SU-DHL-6 (cell line): Measurements from ENCODE around the gene PTPRG.

ENCODE experiments used
- H2AFZ ChIP-seq: fragments of 200-600 bp; sonication (generic); 2 replicates; pipeline ENCODE4 v1.6.1; 2014; ENCODE audit warnings: low read depth, mild to moderate bottlenecking, moderate library complexity, mixed read lengths, antibody characterized with exemption, low read length; ENCODE audit not compliant: severe bottlenecking
- H3F3A ChIP-seq: fragments of 200-600 bp; shearing (Covaris generic); 2 replicates; pipeline ENCODE4 v1.6.0; 2016; ENCODE audit warnings: antibody characterized with exemption, mild to moderate bottlenecking; ENCODE audit not compliant: insufficient read depth
- H3K27ac ChIP-seq: fragments of 200-600 bp; sonication (generic); 2 replicates; pipeline ENCODE4 v1.5.1; 2016; ENCODE audit warnings: low read depth, mild to moderate bottlenecking, low read length, moderate library complexity, mixed read lengths
- H3K27me3 ChIP-seq: fragments of 200-600 bp; sonication (generic), shearing (Covaris generic); 2 replicates; pipeline ENCODE4 v1.6.0; 2014; ENCODE audit warnings: mild to moderate bottlenecking, low read length
- H3K36me3 ChIP-seq: fragments of 200-600 bp; sonication (generic); 2 replicates; pipeline ENCODE4 v1.6.1; 2014; ENCODE audit warnings: mild to moderate bottlenecking, low read length, mixed read lengths
- H3K4me2 ChIP-seq: fragments of 300-600, 200-600 bp; shearing (Covaris generic), sonication (generic); 2 replicates; pipeline ENCODE4 v1.6.0; 2014; ENCODE audit warnings: low read length, low read depth, mild to moderate bottlenecking; ENCODE audit not compliant: poor library complexity, severe bottlenecking
- H3K4me3 ChIP-seq: fragments of 200-600 bp; sonication (generic); 2 replicates; pipeline ENCODE4 v1.5.1; 2014; ENCODE audit warnings: antibody characterized with exemption, low read length, mild to moderate bottlenecking, mixed read lengths; ENCODE audit not compliant: insufficient read depth, poor library complexity, severe bottlenecking
- H3K79me2 ChIP-seq: fragments of 200-600 bp; sonication (generic); 2 replicates; pipeline ENCODE4 v1.6.1; 2014; ENCODE audit warnings: mild to moderate bottlenecking, low read length, moderate library complexity; ENCODE audit not compliant: insufficient read depth
- H3K9ac ChIP-seq: fragments of 200-600 bp; sonication (generic); 2 replicates; pipeline ENCODE4 v1.7.0; 2014; ENCODE audit warnings: mild to moderate bottlenecking, low read length
- H3K9me2 ChIP-seq: fragments of 200-600 bp; sonication (generic); replicated peaks from 2 replicates; pipeline ENCODE4 v1.6.1; 2014; ENCODE audit warnings: low read length; ENCODE audit not compliant: insufficient read depth
- H3K9me3 ChIP-seq: fragments of 200-600 bp; sonication (generic); 2 replicates; pipeline ENCODE4 v1.6.1; 2014; ENCODE audit warnings: low read length, mixed read lengths; ENCODE audit not compliant: insufficient read depth
- H4K20me1 ChIP-seq: fragments of 200-600 bp; sonication (generic); 2 replicates; pipeline ENCODE4 v1.6.1; 2014; ENCODE audit warnings: low read depth, mild to moderate bottlenecking, antibody characterized with exemption, low read length, moderate library complexity, mixed read lengths
- CTCF ChIP-seq: fragments of 200-600 bp; sonication (generic); IDR thresholded peaks from one replicate; pipeline ENCODE4 v1.5.1; 2017; ENCODE audit warnings: antibody characterized with exemption, mild to moderate bottlenecking, low read length, moderate library complexity; ENCODE audit not compliant: insufficient read depth, poor library complexity, severe bottlenecking
- EZH2phosphoT487 ChIP-seq: fragments of 200-600 bp; sonication (generic), shearing (Covaris generic); conservative IDR thresholded peaks from 2 replicates; pipeline ENCODE4 v1.6.1; 2018; ENCODE audit warnings: mild to moderate bottlenecking, antibody characterized with exemption, low read length, moderate library complexity, mixed read lengths

PTPRG gene

GRCh38 chr3:61847784-61848462 is 286.6 kb downstream of the PTPRG start:
- Histone ChIP-seq H3K9me3 (no peaks in the 10 kb centered on the region), H2AFZ (no peak overlapping the region), H3K9me2 (no peaks in the 10 kb centered on the region), H3K36me3 (no peaks in the 10 kb centered on the region), H3K27me3 (no peaks in the 10 kb centered on the region), H4K20me1 (no peaks in the 10 kb centered on the region), H3K27ac (no peak overlapping the region), H3K4me3 (no peak overlapping the region), H3F3A (no peaks in the 10 kb centered on the region), H3K79me2 (no peaks in the 10 kb centered on the region), H3K9ac (no peak overlapping the region), H3K4me2 (no peak overlapping the region)
- TF ChIP-seq EZH2phosphoT487 (no peak), CTCF (no peak)

DNA sequence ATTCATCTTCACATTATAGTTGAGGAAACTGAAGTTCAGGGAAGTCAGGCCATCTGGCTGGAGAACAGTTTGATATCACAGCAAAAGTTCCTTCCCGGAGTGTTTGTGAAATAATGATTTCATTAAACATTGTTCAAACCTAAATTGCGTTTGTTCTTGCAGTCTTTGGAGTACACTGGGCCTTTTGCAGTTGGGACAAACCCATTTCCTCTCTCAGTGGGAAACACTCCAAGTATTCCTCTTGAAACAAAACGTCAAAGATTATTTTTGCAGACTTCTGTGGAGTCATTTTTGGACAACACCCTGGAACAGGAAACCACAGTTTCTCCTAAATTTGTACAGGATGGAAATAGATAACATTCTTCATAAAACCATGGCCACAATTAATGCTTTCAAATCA is 287.5 kb downstream of the PTPRG start:
- Histone ChIP-seq H3F3A (no peaks in the 10 kb centered on the region), H3K4me3 (no peak overlapping the region), H3K27me3 (no peaks in the 10 kb centered on the region), H3K9me3 (no peaks in the 10 kb centered on the region), H3K9me2 (no peaks in the 10 kb centered on the region), H2AFZ (no peak overlapping the region), H4K20me1 (no peaks in the 10 kb centered on the region), H3K36me3 (no peaks in the 10 kb centered on the region), H3K79me2 (no peaks in the 10 kb centered on the region), H3K9ac (no peak overlapping the region), H3K27ac (no peak overlapping the region), H3K4me2 (no peak overlapping the region)
- TF ChIP-seq EZH2phosphoT487 (no peak), CTCF (no peak)

GRCh38 chr3:61853912-61854311 is 292.5 kb downstream of the PTPRG start:
- Histone ChIP-seq H3K36me3 (no peaks in the 10 kb centered on the region), H3K79me2 (no peaks in the 10 kb centered on the region), H3K4me2 (no peak overlapping the region)

More at GRCh38 chr3:61853912-61854311, 292.5 kb downstream of the PTPRG start:
- no peaks in the 10 kb centered on the region for H4K20me1 ChIP-seq
- no peak overlapping the region for H2AFZ ChIP-seq
- no peaks in the 10 kb centered on the region for H3K9me2 ChIP-seq
- no peak overlapping the region for H3K4me3 ChIP-seq
- H3K27me3 ChIP-seq: no peaks in the 10 kb centered on the region
- no peak for TF ChIP-seq CTCF
- no peak overlapping the region for H3K9ac ChIP-seq
- H3F3A ChIP-seq: no peaks in the 10 kb centered on the region
- H3K9me3 ChIP-seq: no peaks in the 10 kb centered on the region
- H3K27ac ChIP-seq: no peak overlapping the region
